SU-DHL-6 (cell line): Measurements from ENCODE around the gene RAB26.
A peak's percentile ranks its signal among the peaks of the same experiment; 100 is the strongest.

ENCODE experiments used
- H2AFZ ChIP-seq: fragments of 200-600 bp; sonication (generic); 2 replicates; pipeline ENCODE4 v1.6.1; 2014; ENCODE audit warnings: low read depth, mild to moderate bottlenecking, moderate library complexity, mixed read lengths, antibody characterized with exemption, low read length; ENCODE audit not compliant: severe bottlenecking
- H3F3A ChIP-seq: fragments of 200-600 bp; shearing (Covaris generic); 2 replicates; pipeline ENCODE4 v1.6.0; 2016; ENCODE audit warnings: antibody characterized with exemption, mild to moderate bottlenecking; ENCODE audit not compliant: insufficient read depth
- H3K27ac ChIP-seq: fragments of 200-600 bp; sonication (generic); 2 replicates; pipeline ENCODE4 v1.5.1; 2016; ENCODE audit warnings: low read depth, mild to moderate bottlenecking, low read length, moderate library complexity, mixed read lengths
- H3K27me3 ChIP-seq: fragments of 200-600 bp; sonication (generic), shearing (Covaris generic); 2 replicates; pipeline ENCODE4 v1.6.0; 2014; ENCODE audit warnings: mild to moderate bottlenecking, low read length
- H3K36me3 ChIP-seq: fragments of 200-600 bp; sonication (generic); 2 replicates; pipeline ENCODE4 v1.6.1; 2014; ENCODE audit warnings: mild to moderate bottlenecking, low read length, mixed read lengths
- H3K4me2 ChIP-seq: fragments of 300-600, 200-600 bp; shearing (Covaris generic), sonication (generic); 2 replicates; pipeline ENCODE4 v1.6.0; 2014; ENCODE audit warnings: low read length, low read depth, mild to moderate bottlenecking; ENCODE audit not compliant: poor library complexity, severe bottlenecking
- H3K4me3 ChIP-seq: fragments of 200-600 bp; sonication (generic); 2 replicates; pipeline ENCODE4 v1.5.1; 2014; ENCODE audit warnings: antibody characterized with exemption, low read length, mild to moderate bottlenecking, mixed read lengths; ENCODE audit not compliant: insufficient read depth, poor library complexity, severe bottlenecking
- H3K79me2 ChIP-seq: fragments of 200-600 bp; sonication (generic); 2 replicates; pipeline ENCODE4 v1.6.1; 2014; ENCODE audit warnings: mild to moderate bottlenecking, low read length, moderate library complexity; ENCODE audit not compliant: insufficient read depth
- H3K9ac ChIP-seq: fragments of 200-600 bp; sonication (generic); 2 replicates; pipeline ENCODE4 v1.7.0; 2014; ENCODE audit warnings: mild to moderate bottlenecking, low read length
- H3K9me2 ChIP-seq: fragments of 200-600 bp; sonication (generic); replicated peaks from 2 replicates; pipeline ENCODE4 v1.6.1; 2014; ENCODE audit warnings: low read length; ENCODE audit not compliant: insufficient read depth
- H3K9me3 ChIP-seq: fragments of 200-600 bp; sonication (generic); 2 replicates; pipeline ENCODE4 v1.6.1; 2014; ENCODE audit warnings: low read length, mixed read lengths; ENCODE audit not compliant: insufficient read depth
- H4K20me1 ChIP-seq: fragments of 200-600 bp; sonication (generic); 2 replicates; pipeline ENCODE4 v1.6.1; 2014; ENCODE audit warnings: low read depth, mild to moderate bottlenecking, antibody characterized with exemption, low read length, moderate library complexity, mixed read lengths
- EZH2phosphoT487 ChIP-seq: fragments of 200-600 bp; sonication (generic), shearing (Covaris generic); conservative IDR thresholded peaks from 2 replicates; pipeline ENCODE4 v1.6.1; 2018; ENCODE audit warnings: mild to moderate bottlenecking, antibody characterized with exemption, low read length, moderate library complexity, mixed read lengths
- TF ChIP-seq, protein P1 (sequence below): fragments of 200-600 bp; sonication (generic); IDR thresholded peaks from one replicate; pipeline ENCODE4 v1.5.1; 2017; ENCODE audit warnings: antibody characterized with exemption, mild to moderate bottlenecking, low read length, moderate library complexity; ENCODE audit not compliant: insufficient read depth, poor library complexity, severe bottlenecking

Gene RAB26

GRCh38 chr16:2158262-2158638, 9.8 kb downstream of the RAB26 start:
- H3K4me2 ChIP-seq, result no peak overlapping the region
- H2AFZ ChIP-seq, result no peak overlapping the region
- H3K9me2 ChIP-seq, result no peaks in the 10 kb centered on the region
- H3F3A ChIP-seq, result peaks cover 18% of the 10 kb centered on the region
- no peaks in the 10 kb centered on the region for H3K9me3 ChIP-seq
- peaks cover 90% of the 10 kb centered on the region for H3K79me2 ChIP-seq
- H3K27me3 ChIP-seq, result no peaks in the 10 kb centered on the region
- H3K27ac ChIP-seq, result no peak overlapping the region
- peak overlapping the region; percentile 39; the same call in 1 of the 2 replicates for H3K9ac ChIP-seq
- no peak for TF ChIP-seq EZH2phosphoT487
- TF ChIP-seq, protein P1, sequence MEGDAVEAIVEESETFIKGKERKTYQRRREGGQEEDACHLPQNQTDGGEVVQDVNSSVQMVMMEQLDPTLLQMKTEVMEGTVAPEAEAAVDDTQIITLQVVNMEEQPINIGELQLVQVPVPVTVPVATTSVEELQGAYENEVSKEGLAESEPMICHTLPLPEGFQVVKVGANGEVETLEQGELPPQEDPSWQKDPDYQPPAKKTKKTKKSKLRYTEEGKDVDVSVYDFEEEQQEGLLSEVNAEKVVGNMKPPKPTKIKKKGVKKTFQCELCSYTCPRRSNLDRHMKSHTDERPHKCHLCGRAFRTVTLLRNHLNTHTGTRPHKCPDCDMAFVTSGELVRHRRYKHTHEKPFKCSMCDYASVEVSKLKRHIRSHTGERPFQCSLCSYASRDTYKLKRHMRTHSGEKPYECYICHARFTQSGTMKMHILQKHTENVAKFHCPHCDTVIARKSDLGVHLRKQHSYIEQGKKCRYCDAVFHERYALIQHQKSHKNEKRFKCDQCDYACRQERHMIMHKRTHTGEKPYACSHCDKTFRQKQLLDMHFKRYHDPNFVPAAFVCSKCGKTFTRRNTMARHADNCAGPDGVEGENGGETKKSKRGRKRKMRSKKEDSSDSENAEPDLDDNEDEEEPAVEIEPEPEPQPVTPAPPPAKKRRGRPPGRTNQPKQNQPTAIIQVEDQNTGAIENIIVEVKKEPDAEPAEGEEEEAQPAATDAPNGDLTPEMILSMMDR, result no peak
- peaks cover 16% of the 10 kb centered on the region for H3K36me3 ChIP-seq
- H4K20me1 ChIP-seq, result peaks cover 4% of the 10 kb centered on the region; the same call in 1 of the 2 replicates
- no peak overlapping the region for H3K4me3 ChIP-seq

DNA sequence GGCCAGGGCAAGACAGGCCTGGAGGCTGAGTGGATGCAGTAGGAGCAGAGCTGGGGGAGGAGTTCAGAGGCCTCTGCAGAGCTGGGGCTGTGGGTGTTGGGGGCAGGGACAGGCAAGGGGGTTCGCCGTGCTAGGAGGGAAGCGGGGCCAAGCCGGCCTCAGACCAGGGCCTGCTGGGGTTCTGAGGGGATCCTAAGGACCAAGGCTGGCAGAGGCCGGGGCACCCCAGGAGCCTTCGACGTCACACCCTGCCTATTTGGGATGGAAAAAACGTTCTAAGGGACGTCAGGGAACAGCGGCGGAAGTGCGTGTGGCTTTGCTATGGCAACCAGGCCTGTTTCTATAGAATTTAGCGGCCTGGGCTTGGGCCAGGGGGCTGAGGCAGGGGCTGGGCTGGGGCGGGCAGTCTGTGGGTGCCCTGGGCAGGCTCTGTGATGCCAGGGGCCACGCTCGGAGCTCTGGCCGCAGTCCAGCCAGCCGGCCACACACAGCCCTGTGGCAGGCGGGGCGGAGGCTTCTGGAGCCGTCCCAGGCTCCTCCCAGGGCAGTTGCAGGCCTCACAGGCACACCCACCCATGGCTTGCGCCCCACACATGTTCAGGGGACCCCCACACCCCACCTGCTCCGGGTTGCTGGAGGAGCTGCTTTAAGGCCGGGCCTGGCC, 10.9 kb downstream of the RAB26 start:
- TF ChIP-seq, protein P1, result no peak
- TF ChIP-seq EZH2phosphoT487, result no peak
- H3K9me3 ChIP-seq, result no peaks in the 10 kb centered on the region
- H4K20me1 ChIP-seq, result no peaks in the 10 kb centered on the region; the same call in 1 of the 2 replicates
- no peak overlapping the region for H2AFZ ChIP-seq
- peaks cover 8% of the 10 kb centered on the region for H3F3A ChIP-seq
- peaks cover 91% of the 10 kb centered on the region for H3K79me2 ChIP-seq
- no peaks in the 10 kb centered on the region for H3K9me2 ChIP-seq
- H3K9ac ChIP-seq, result peak overlapping the region; percentile 39
- H3K27me3 ChIP-seq, result no peaks in the 10 kb centered on the region
- H3K4me2 ChIP-seq, result peak overlapping the region; percentile 32
- H3K27ac ChIP-seq, result no peak overlapping the region
- H3K4me3 ChIP-seq, result no peak overlapping the region
- peaks cover 7% of the 10 kb centered on the region for H3K36me3 ChIP-seq

- Histone ChIP-seq H3K4me3 (no peak overlapping the region), H3K36me3 (no peaks in the 10 kb centered on the region), H3F3A (no peaks in the 10 kb centered on the region), H3K27me3 (no peaks in the 10 kb centered on the region), H3K4me2 (no peak overlapping the region), H4K20me1 (no peaks in the 10 kb centered on the region), H3K79me2 (peaks cover 82% of the 10 kb centered on the region), H3K9me3 (no peaks in the 10 kb centered on the region), H3K9ac (no peak overlapping the region), H3K27ac (no peak overlapping the region), H3K9me2 (no peaks in the 10 kb centered on the region), H2AFZ (no peak overlapping the region)
- TF ChIP-seq, protein P1, result no peak
- TF ChIP-seq EZH2phosphoT487, result no peak
Observed at GRCh38 chr16:2160915-2161551, 12.6 kb downstream of the RAB26 start.
